Activated T-cell treated with anti-CD3 and anti-CD28 coated beads, Interleukin-2, amount 50 U/mL, for 1 hour (primary cell): ENCODE results near the gene DSG1.

Source experiments
- DNase-seq: peaks from one replicate; pipeline ENCODE4 v3.0.0-alpha.2; 2020

The DSG1 gene

GRCh38 chr18:31354990-31355389 is 37.0 kb downstream of the DSG1 start:
- DNase-seq: no peak

DNA sequence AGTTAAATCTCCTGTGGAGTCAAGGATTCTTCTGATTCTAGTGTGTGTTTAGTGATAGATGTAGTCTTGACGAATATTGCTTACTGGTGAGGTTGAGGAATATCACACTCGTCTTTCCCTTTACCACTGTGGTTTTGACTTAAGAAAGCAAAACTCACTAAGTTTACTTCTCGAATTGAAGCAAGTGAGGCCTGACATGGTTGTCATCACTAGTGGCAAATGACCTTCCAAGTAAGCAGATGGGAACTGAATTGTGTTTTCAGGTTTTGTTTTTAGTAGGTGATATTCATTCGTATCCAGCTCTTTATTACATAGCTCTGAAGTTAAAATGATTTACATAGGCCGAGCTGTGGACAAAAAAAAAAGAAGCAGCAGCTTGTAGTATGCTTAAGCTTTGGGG is 38.1 kb downstream of the DSG1 start:
- DNase-seq: no peak

DNA sequence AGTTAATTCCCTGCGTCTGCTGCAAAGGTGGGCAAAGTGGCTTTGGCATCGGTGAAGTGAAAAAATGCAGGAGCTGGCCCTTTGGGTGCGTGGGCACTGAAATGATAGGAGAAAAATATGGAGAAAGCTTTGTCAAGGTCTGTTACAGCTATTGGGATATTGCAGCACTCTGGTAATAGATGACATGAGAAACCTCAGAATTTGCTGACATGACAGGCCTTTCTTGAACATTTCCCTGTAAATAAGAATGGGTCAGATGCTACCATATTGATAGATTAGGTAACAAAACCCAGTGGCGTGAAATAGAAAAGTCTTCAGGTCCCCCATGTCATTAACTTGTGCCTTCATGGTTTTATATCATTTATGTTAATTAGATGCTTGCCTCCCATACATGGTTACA is 46.2 kb downstream of the DSG1 start:
- no peak for DNase-seq

DNA sequence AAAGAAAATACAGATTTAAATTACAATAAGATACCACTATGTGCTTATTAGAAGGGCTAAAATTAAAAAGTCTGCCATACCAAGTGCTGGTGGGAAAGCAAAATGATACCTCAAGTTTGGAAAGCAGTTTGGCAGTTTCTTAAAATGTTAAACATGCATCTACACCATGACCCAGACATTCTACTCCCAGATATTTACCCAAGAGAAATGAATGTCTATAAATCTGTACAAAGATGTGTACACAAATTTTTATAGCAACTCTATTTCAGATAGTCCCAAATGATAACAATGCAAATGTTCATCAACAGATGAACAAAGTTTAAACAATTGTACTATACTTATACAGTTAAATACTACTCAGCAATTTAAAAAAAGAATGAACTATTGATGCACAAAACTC is 51.5 kb downstream of the DSG1 start:
- no peak for DNase-seq

GRCh38 chr18:31371989-31372388 is 54.0 kb downstream of the DSG1 start:
- no peak for DNase-seq

- DNase-seq: no peak
Measured at GRCh38 chr18:31373641-31374040, 55.7 kb downstream of the DSG1 start.

- no peak for DNase-seq
Measured at GRCh38 chr18:31376477-31376876, 58.5 kb downstream of the DSG1 start, which contains the start of gene DSG4. TSS of gene DSG4 (plus strand) at chr18:31376777. CDS start at chr18:31376912, 135 bp downstream.

DNA sequence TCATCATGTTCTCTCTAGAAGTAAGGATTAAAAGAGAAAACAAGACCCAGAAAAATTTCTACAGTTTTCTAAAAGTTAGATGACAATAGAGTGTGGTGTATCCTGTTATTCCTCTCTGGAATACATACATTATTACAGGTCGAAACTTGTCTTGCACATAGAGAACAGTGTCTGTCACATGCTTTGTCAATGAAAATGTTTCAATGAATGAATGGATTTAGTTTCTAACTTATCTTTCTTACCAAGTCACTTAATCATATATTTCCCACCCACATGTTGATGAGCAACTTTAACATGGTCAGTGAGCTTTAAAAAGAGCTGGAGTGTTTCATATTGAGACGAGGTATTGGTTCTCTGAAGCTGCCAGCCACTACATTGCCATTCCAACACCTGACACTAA is 63.0 kb downstream of the DSG1 start:
- DNase-seq: no peak

GRCh38 chr18:31382107-31382506 is 64.1 kb downstream of the DSG1 start:
- DNase-seq: no peak

GRCh38 chr18:31386741-31387140 is 68.8 kb downstream of the DSG1 start:
- DNase-seq: no peak

GRCh38 chr18:31393286-31393685 is 75.3 kb downstream of the DSG1 start:
- no peak for DNase-seq

DNA sequence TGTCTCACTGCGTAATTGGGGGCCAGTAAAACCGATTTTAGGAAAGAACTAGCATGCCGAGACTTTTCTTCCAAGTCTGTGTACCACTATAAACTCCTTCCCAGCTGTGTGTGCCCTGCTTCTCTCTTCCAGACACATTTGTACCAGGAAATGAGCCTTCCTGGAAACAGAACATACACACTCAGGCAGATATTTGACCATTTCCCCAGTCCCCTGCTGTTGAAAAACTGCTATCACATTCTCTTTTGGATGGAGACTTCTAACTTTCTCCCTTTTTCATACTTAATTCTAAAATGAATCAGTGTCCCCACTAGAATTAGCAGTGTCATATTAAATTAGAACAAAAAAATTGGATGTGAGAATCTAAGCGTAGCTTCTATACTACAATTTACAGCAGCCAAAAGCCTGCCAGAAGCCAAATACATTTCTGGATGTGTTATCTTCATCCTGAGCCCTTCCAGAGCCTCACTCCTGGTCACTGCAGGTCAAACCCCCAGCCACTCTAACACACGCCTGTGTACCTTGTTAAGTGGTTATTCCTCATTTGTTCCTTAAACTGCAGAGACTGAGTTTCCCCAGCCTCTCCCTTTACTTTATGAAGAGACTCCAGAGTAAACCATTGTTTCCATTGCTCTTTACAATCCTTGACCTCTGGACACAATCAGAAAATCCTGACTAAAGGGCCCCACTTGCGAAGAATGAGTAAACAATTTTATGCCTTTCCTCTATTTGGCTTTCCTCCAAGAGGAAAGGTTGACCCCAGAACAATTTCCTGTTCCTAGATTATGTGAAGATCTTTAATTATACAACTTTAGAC is 79.0 kb downstream of the DSG1 start:
- DNase-seq: no peak

GRCh38 chr18:31398191-31398590 is 80.2 kb downstream of the DSG1 start:
- no peak for DNase-seq

GRCh38 chr18:31399306-31400032 is 81.5 kb downstream of the DSG1 start:
- no peak for DNase-seq

- no peak for DNase-seq
Measured at GRCh38 chr18:31401156-31402025, 83.4 kb downstream of the DSG1 start.

GRCh38 chr18:31402026-31402373 is 84.0 kb downstream of the DSG1 start:
- DNase-seq: no peak

DNA sequence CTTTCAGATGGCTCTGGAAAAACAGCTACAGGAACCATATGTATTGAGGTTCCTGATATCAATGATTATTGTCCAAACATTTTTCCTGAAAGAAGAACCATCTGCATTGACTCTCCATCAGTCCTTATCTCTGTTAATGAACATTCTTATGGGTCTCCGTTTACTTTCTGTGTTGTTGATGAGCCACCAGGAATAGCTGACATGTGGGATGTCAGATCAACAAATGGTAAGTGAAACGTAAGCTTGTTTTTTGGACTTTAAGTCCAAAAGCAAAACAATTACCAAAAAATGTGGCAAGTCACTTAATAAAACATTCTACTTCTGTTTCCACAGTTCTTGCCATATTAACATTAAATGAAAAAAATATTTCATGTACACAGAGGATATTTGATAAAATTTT is 85.4 kb downstream of the DSG1 start:
- no peak for DNase-seq
